T1000 (cell line): ENCODE data around the gene NRGN.

Experiments
- DNase-seq: peaks from one replicate; lab custom pipeline; 2025; ENCODE audit warnings: mixed read lengths; lab: John Stamatoyannopoulos, UW

The NRGN gene

GRCh38 chr11:124739479-124740276 lies at the start of gene NRGN:
Gene NRGN, plus strand, starts transcription at chr11:124739942. Its CDS starts 143 bp downstream, at chr11:124740085.
- peak; percentile 60 for DNase-seq

DNA sequence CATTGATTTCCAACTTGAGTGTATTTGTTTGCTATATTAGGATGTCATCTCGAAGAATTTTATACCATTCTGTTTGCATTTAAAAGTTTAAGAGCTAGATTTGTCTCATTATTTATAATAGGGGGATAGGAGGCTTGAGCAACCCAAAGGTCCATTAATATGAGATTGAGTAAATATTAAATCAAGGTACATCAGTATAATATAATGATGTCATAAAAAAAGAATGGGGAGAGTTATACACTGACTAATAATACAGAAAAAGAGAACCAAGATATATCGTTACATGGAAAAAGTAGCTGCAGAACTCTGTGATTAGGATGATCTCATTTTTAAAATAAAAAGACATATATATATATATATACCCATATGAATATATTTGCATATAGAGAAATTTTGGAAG lies 46.6 kb upstream of the NRGN start:
- DNase-seq: no peak

GRCh38 chr11:124699547-124699946 lies 40.2 kb upstream of the NRGN start:
- DNase-seq: no peak

DNA sequence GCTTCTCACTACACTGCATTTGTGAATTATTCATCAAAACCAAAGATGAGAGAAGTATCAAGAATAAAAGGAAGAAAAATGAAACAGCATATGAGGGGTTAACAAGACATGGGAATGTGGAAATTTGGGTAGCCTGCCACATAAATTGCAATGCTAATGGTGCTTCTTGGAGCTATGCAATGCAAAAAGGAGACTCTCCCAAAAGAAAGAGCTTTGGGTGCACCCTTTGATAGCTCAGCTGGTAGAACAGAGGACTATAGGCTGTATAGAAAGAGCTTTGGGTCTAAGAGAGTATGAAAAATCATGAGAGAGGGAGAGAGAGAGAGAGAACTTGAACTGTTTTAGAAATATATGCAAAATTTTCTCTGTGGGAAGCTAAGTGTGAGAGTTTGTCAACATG lies 39.7 kb upstream of the NRGN start:
- DNase-seq: no peak

DNA sequence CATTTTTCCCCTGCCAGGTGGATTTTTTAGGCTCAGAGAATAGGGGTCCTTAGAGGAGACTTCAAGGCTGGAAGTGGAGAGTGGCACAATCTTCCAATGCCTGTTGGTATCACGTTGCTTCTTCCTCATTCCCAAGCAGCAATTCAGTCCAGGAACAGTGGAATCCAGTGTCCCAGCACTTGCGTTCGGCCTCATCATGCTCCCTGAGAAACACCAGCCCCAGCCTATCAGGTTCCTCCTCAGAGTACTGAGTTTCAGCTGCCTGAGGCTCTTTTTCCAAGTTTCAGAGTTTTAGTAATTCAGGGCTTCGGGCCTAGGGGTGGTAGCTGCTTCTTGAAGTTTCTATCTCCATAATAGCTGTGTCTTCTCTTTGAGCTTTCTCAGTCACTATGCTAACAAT lies 31.9 kb upstream of the NRGN start:
- no peak for DNase-seq

- DNase-seq: no peak
Measured at GRCh38 chr11:124712392-124712791, 27.4 kb upstream of the NRGN start.

- no peak for DNase-seq
Measured at GRCh38 chr11:124716591-124716990, 23.2 kb upstream of the NRGN start.

- no peak for DNase-seq
Measured at GRCh38 chr11:124717421-124717785, 22.3 kb upstream of the NRGN start.

DNA sequence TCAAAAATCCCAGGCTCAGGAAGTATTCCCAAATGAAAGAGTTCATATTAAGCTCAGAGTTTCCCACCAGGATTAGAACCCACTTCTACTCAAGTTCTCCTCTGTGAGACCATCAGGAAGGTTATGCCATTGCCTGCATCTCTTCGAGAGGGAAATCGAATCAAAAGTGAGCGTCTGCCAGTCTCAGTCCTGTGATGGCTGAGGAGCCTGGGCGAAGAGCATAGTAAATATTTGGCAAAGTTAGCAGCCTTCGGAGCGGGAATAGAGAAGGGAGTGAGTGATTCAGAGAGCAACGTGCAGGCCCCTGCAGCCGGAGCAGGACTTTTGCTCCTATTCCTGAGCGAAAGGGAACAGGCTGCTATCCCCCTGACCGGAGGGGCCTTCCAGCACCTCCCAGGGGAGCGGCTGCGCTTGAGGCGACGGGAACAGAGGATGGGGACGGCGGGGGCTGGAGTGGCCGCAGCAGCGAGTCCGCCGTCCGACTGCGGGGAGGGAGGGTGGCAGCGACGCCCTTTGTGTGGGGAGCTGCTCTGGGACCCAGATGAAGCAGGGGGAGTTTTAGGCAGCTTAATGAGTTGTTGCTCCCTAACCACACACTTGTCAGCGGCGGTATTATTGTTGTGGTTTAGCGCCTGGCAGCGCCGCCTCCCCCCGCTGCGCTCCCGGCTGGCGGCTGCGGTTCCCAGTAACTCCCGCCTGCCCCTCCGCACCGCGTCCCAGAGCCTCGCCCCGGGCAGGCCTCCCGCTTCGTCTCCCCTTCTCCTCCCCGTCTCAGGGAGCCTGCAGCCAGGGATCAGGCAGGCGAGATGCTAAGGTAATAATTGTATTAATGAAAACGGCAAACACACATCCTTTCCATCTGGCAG lies 21.7 kb upstream of the NRGN start:
- DNase-seq: peak; percentile 6

GRCh38 chr11:124718801-124719200 lies 20.9 kb upstream of the NRGN start:
- no peak for DNase-seq

DNA sequence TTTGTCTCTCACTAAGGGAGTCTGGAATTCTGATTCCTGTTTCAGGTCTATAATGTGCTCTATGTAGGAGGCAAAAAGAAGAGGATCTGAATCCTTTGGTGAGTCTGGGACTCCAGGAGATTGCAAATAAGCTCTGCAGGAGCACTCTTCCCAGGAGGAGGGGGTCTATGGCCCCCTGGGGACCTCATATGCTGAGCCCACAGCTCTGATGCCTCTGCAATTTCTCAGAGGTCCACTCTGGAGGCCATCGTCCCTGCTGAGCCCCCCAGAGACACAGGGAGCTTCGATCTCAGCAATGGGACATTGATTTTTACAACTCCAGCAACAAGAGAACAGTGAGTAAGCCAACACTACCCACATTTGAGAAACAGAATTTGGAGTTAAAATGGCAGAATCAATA lies 20.2 kb upstream of the NRGN start:
- DNase-seq: no peak

DNA sequence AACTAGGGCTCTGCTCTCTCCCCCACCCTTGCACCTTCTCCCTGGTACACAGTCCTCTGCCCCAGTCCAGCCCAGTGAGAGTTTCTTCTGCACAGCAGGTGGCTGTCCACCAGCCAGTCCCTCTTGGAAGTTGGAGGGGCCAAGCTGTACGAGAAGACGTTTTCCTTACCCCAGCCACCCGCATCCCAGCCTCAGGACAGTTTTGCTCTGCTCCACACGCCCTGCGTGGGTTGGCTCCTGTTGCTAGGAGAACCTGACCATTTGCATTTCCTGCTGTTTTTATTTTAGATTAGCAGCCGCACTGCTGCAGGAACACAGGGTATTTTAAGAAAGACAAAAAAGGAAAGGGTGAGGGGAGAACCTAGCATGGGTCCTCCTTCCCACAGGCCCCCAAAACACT lies 17.6 kb upstream of the NRGN start:
- no peak for DNase-seq

- no peak for DNase-seq
Measured at GRCh38 chr11:124724979-124725718, 14.6 kb upstream of the NRGN start.

GRCh38 chr11:124725719-124726105 lies 14.0 kb upstream of the NRGN start:
- DNase-seq: no peak

GRCh38 chr11:124727474-124727873 lies 12.3 kb upstream of the NRGN start:
- no peak for DNase-seq

- DNase-seq: no peak
Measured at GRCh38 chr11:124728134-124728533, 11.6 kb upstream of the NRGN start.

DNA sequence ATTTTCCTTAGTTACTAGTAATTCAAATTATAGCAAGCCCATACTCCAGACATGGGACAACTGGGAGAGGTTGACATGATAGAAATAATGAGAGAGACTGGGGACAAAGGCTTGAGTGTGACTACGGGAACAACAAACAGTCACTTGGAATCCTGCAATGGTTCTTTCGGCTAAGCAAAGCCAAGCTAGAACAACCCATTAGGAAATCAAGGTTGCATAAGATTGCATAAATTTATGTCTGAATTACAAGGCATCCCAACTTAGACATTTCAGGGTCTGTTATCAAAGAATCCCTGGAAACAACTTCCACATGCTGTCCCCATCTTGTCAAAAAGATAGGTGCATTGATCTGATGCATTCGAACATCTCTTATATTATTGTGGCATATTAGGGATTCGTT lies 10.2 kb upstream of the NRGN start:
- DNase-seq: no peak

DNA sequence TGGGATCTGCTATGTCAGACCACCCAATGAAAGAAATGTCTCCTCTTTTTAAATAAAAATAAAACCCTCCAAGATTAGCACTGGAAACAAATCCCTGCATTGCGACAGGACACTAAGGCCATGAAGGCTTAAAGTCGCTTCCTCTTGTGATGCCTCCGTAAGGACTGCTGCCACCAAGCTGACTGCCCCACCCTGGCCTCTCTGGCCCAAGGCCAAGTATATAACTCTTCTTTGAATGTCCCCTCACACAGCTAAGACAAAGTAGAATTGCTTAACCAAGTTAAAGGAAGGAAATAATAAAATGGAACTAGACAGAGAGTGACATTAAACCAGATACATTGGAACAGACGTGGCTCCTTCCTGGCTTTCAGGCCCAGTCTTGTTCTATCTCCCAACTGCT lies 7.5 kb upstream of the NRGN start:
- DNase-seq: no peak

DNA sequence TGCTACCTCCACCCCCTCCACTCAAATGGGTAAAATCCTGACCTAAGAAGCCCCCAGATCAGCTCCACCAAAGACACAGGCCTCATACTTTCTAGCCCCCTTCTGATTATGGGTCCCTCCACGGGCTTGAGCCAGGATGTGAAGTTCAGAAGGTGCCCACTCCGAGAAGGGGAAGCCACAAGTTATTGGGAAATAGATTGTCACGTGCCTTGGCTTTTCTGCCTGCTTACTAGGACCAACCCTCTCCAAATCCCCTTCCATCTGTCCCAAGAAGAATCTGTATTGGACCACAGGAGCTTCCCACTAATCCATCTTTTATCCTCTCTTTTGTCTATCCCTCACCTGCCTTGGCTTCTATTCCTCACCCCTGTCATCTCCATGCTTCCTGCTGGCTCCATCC lies 3.0 kb upstream of the NRGN start:
- DNase-seq: no peak

GRCh38 chr11:124737638-124738305 lies 2.0 kb upstream of the NRGN start:
- no peak for DNase-seq

DNA sequence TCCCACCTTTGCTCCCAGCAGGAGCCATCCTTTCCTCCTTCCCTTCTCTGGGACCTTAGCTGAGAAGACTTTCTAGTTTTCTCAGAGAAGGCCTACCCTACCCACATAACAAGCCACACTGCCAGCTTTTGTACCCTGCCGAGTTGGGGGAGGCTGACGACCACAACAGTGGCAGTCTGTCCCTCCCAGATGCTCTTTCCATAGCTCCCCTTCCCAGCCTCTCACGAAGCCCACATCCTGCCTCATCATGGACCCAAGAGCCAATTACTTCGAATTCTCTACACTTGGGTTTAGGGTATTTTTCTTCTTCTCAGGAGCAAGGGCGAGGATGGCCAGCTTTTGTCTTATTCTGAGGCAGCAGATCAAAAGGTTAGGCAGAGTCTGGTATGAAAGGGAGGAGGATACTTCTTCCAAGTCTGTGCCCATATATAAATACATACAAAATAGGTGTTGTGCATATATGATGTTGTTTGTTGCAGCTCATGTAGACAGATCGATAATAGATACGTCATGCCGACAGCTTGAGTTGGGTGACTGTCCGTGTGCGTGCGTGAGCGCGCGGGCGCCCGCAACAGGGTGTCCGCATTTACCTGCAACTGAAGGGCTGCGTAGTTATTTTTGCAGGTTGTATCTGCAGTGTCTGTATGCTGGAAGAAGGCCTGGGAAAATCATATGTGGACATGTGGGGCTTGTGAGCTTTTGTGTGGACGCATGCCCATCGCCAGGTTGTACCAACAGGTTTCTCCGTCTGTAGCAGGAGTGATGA lies 846 bp upstream of the NRGN start:
- no peak for DNase-seq
